Endometrial microvascular endothelial cells (primary cell): ENCODE measurements around the gene DTNB. TPM values are rescaled to one million over a fixed set of nuclear protein-coding genes. Genes with fewer than 3 reads are reported as not detected.
"Not testable (repeated sequence)": the region's sequence is repeated elsewhere in the genome, so short reads cannot be mapped to it uniquely, and the experiment has no call there.

ENCODE experiments used
- in situ Hi-C: cut with HindIII; loops from 2 replicates; pipeline ENCODE4 v1.10.0; 2017; ENCODE audit warnings: low sequenced_read_pairs, low pct_unique_long_range_greater_than_20kb; ENCODE audit errors: inconsistent ontology term
- total RNA-seq: library from RNA; depleted of rRNA; stranded (reverse); fragments of >200 nt; gene quantifications from one replicate; pipeline ENCODE4 v1.2.3, GENCODE V29; 2015; ENCODE audit errors: inconsistent ontology term

The DTNB gene
- total RNA-seq, 1 donor from 2014 or later, result 2.6 TPM

DNA sequence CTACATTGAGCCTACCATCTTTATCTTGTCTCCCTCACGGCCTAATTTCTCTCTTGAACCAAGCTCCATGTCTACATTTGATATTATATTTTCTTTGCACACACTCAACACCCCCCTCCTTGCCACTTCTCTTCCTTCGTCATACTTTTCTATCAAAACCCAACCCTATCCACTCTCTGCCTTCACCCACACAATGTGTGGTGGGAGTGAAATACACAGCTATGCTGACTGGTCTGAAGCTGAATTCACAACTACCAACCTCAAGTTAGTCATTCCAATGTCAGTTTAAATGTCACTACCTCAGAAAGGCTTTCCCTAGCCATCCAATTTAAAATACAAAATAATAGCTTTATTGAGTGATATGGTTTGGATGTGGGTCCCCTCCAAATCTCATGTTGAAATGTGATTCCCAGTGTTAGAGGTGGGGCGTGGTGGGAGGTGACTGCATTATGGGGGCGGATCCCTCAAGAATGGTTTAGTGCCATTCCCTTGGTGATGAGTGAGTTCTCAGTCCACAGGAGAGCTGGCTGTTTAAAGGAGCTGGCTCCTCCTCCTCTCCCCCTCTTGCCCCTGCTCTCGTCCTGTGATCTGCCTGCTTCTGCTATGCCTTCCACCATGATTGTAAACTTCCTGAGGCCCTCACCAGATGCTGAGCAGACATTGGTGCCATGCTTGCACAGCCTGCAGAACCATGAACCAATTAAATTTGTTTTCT lies 112.1 kb downstream of the DTNB start:
- in situ Hi-C loops, result no loop called here

DNA sequence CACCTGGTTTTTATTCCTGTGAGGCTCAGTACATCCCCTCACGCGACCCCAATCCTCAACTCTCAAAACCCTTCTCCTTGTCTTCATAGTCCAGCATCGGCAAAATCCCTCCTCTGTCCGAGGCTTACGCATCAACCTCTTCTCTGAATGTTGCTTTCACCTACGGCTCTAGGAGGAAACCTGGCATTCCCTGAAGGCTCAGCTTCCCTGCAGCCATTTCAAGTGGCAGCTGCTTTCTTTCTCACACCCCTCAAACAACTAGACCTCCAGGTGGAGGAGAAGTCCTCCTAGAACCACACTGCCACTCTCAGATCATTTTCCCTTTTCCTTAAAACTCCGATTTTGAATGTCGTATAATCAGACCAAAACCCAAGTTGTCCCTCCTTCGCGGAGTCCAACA lies 114.2 kb downstream of the DTNB start:
- in situ Hi-C loops, result no loop called here

DNA sequence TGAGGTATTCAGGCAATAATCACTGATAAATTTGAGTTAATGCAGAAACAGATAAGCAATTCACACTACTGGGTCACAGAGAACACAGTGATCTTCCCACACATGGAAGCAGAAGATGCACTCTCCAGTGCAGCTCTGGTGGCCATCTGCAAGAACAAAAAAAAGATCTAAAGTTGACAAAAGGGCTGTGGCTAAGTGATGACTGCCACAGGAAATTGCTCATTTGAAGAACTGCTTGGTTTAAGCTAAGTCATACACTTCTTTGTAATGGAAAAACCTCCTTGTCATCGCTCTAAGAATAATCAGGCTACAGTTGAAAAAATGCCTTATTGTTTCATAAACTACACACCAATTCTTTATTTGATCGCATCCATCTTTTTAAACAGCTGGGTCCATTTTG lies 115.1 kb downstream of the DTNB start:
- in situ Hi-C loops, result no loop called here

DNA sequence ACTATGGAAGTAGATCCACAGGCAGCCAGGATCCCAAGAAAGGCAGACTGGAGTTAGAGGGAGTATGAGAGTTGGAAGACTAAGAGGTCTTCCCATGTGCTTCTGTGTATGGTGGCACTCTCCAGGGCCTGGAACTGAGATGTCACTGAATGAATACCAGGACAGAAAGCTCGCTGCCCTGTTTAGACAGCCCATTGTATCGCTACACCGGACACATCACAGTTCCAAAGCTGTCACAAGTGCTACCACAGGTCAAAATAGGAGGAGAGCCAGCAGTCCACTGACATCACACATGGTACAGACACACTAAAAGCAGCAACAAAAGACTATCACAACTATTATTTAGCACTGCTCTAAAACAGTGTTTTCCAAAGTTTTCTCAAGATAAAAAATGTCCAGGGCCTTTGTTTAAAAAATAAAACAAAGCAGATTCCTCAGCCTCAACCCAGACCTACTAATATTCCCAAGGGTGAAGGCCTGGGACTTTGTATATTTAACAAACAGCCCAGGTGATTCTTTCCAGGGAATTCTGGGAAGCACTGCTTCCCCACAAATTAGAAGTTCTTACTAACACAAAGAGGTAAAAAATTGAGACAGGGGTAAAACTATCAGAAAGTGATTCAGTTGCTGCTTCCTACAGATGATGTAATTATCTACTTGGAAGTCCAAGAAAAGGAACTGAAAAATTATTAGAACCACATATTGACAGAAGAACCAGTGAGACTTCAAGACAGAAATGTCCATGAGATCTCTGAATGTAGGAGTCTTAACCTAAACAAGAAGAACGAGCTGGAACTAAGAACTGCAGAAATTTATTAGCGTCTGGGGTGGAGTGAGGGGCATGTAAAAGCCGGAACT lies 116.0 kb downstream of the DTNB start:
- in situ Hi-C loops, result no loop called here

DNA sequence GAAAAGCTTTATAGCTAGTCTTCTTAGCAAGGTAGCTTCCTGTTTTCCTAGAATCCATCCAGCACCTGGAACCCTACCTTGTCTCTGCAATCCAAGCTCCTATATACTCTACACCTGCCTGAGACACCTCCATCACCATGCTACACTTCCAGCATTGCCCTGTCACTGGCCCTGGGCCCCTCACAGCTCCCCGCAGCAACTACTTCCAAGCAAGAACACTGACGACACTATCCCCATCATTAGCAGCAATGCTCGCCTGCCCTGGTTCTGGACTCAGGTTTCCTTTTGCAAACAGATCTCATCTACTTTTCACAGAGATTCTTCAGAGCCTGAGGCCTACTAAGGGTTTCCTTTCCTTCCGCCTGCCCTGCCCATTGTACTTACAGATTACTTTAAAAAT lies 121.1 kb downstream of the DTNB start:
- in situ Hi-C loops, result no loop called here

DNA sequence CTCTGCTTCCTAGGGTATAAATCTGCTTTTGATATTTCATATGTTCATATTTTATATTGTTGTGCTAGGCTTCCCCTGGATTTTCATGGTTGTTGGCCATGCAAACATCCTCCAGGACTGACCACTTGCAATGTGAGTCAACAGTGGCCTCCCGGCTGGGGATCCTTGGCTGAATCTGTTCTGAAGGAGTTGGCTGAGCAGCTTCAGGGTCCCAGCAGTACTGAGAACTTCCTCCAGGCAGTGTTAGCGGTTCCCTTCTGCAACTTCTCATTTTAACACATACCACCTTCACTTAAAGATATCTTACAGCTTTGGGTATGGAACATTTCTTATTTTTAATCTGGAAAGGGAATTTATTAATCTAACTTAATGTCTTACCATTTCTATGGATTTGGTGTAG lies 122.1 kb downstream of the DTNB start:
- in situ Hi-C loops, result no loop called here

DNA sequence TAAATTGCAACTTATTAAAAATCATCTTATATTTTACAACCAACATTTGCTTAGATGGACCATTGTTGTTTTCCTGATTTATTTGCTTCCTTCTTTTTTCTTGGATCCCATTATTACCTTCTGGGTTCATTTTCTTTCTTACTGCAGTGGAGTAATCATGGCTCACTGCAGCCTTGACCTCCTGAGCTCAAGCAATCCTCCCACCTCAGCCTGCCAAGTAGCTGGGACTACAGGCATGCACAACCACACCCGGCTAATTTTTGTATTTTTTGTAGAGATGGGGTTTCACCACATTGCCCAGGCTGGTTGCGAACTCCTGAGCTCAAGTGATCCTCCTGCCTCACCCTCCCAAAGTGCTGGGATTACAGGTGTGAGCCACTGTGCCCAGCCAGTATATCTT lies 123.8 kb downstream of the DTNB start:
- in situ Hi-C loops, result not testable (repeated sequence)

DNA sequence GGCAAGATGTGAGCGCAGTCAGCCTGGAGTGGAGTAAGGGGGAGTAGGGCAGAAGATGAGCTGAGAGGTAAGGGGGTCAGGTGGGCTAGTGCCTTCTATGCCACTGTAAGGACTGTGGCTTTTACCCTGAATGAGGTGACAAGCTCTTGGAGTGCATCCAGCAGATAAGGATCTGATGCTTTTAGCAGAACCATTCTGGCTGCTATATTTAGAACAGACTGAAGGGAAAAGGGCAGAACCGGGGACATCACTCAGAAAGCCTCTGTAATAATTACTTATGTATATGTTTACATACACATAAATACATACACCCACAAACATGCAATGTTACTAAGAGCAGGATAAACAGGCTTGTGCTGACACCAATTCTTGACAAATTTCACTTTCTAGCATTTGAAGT lies 124.8 kb downstream of the DTNB start:
- in situ Hi-C loops, result no loop called here

DNA sequence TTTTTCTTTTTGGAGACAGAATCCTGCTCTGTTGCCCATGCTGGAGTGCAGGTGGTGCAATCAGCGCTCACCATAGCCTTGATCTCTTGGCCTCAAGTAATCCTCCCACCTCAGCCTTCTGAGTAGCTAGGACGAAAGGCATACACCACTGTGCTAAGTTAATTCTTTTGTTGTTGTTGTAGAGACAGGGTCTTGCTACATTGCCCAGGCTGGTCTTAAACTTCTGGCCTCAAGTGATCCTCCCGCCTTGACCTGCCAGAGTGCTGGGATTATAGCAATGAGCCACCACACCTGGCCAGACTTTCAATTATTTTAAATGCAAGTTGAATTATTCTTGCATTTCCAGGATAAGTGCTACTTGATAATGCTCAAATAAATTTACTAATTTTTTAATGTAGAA lies 126.5 kb downstream of the DTNB start:
- in situ Hi-C loops, result no loop called here

DNA sequence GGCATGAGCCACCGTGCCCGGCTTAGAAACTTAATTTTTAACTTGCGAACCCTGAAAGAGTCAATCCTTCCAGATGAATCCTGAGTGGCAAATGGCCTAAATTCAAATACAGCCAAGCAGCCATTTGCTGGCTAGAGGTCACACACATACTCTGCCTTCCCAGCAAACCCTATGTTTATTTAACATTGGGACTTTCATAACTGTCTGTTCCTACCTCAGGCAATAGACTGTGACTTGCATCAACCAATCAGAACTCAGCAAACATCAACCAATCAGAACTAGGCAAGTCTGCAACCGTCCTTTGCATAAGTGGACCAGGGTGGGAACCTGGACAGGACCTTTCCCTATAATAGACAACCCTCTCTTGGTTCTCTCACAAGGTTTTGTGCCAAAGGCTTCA lies 127.5 kb downstream of the DTNB start:
- in situ Hi-C loops, result no loop called here

DNA sequence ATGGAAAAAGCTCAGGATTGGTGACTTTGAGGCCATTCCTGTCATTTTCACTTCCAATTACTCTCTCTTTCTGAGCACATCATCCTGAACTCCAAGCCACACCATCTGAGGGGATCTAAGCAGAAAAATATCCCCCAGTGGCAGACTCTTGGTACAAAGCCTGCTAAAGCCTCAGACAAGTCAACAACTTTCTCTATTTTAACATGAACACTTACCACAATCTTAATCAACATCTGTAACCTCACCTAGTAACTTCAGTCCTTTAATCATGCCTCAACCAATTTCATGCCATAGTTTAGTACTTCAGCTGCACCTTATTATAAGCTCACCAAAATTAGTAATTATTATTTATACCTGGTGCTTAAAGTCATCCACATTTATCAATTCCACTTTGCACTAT lies 128.9 kb downstream of the DTNB start:
- in situ Hi-C loops, result no loop called here

DNA sequence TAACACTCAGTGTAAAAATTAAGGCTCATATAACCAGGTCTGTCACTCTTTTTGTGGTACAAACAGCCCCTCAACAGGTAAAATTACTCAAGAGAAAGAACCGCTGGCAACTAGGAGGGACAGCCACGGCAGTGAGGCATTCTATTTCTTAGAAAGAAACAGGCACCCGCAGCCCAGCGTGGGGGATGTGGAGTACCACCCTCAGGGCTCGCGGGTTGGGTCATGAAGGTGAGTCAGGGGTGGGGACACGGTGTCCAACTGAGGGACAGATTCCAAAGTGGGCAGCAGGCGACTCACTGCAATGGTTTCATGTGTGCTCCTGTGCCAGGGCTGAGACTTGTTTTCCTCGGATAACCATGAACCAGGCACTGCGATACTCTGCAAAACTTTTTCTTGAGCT lies 129.4 kb downstream of the DTNB start:
- in situ Hi-C loops, result no loop called here

DNA sequence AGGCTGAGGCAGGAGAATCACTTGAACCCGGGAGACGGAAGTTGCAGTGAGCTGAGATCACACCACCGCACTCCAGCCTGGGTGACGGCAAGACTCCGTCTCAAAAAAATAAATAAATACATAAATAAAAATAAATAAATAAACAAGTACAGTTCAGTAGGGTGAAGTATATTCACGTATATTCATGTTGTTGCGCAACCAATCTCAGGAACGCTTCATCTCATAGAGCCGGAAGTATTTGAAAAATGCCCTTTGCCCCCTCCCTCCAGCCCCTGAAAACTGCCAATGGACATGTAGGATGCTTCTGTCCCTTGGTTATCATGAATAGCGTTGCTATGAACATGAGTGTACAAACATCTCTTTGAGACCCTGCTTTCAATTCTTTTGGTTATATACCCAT lies 132.0 kb downstream of the DTNB start:
- in situ Hi-C loops, result no loop called here

DNA sequence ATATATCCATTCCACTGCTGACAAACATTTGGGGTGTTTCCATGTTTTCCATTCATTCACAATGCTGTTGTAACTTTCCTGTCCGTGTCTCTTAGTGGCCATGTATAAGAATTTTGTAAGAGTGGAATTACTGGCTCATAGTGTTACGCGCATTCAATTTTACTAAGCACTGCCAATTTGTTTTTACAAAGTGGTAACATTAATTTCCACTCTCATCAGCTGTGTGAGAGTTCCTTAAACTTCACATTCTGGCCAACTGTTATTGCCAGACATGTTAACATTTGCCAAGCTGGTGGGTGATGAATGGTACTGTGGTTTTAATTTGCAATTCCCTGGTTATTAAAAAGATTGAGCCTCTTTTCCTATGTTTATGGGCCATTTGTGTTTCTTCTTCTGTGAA lies 134.2 kb downstream of the DTNB start:
- in situ Hi-C loops, result no loop called here

DNA sequence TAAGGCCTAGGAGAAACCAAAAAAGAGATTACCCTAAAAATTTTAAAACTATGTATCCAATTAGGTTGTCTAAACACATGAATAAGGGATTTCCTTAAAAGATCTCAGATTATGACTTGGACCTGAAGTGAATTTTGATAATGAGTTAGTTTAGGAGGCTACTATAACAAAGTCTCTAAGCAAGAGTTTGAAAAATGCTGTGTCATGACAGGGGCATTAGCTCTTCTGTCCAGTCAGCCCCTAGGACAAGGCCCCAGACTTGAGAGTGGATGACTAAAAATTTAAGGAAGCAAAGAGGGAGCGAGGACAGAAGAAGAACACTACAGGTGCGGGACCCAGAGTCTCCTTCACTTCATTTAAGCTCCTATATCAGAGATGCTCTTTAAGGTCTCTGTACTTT lies 135.9 kb downstream of the DTNB start:
- in situ Hi-C loops, result no loop called here

DNA sequence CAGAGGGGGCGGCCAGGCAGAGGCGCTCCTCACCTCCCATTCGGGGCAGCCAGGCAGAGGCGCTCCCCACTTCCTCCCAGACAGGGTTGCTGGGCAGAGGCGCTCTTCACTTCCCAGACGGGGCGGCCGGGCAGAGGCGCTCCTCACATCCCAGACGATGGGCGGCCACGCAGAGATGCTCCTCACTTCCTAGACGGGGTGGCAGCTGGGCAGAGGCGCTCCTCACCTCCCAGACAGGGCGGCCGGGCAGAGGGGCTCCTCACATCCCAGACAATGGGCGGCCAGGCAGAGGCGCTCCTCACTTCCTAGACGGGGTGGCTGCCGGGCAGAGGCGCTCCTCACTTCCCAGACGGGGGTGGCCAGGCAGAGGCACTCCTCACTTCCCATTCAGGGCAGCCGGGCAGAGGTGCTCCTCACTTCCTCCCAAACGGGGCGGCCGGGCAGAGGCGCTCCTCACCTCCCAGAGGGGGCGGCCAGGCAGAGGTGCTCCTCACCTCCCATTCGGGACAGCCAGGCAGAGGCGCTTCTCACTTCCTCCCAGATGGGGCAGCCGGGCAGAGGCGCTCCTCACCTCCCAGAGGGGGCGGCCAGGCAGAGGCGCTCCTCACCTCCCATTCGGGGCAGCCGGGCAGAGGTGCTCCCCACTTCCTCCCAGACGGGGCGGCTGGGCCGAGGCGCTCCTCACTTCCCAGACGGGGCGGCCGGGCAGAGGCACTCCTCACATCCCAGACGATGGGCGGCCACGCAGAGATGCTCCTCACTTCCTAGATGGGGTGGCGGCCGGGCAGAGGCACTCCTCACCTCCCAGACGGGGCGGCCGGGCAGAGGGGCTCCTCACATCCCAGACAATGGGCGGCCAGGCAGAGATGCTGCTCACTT lies 137.7 kb downstream of the DTNB start:
- in situ Hi-C loops, result not testable (repeated sequence)

DNA sequence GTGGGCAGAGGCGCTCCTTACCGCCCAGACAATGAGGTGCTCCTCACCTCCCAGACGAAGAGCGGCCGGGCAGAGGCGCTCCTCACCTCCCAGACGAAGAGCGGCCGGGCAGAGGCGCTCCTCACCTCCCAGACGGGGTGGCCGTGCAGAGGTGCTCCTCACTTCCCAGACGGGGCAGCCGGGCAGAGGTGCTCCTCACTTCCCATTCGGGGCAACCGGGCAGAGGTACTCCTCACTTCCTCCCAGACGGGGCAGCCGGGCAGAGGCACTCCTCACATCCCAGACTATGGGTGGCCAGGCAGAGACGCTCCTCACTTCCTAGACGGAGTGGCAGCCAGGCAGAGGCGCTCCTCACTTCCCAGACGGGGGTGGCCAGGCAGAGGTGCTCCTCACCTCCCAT lies 138.4 kb downstream of the DTNB start:
- in situ Hi-C loops, result not testable (repeated sequence)

DNA sequence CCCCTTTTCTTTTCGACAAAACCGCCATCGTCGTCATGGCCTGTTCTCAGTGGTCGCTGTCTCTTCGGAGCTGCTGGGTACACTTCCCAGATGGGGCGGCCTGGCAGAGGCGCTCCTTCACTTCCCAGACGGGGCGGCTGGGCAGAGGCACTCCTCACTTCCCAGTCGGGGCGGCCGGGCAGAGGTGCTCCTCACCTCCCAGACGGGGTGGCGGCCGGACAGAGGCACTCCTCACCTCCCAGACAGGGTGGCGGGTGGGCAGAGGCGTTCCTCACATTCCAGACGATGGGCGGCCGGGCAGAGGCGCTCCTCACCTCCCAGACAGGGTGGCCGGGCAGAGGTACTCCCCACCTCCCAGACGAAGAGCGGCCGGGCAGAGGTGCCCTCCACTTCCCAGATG lies 138.9 kb downstream of the DTNB start:
- in situ Hi-C loops, result no loop called here

DNA sequence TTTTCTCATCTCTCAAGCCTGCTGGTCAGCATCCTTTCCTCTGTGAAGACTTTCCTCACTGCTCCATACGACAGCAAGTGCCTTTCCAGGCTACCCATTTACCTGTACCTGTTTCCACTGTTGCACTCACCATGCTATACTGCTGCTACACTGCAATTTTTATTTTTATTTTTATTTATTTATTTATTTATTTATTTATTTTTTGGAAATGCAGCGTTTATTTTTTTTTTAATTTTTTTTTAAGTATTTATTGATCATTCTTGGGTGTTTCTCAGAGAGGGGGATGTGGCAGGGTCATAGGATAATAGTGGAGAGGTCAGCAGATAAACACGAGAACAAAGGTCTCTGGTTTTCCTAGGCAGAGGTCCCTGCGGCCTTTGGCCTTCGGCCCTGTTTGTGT lies 139.6 kb downstream of the DTNB start:
- in situ Hi-C loops, result not testable (repeated sequence)

DNA sequence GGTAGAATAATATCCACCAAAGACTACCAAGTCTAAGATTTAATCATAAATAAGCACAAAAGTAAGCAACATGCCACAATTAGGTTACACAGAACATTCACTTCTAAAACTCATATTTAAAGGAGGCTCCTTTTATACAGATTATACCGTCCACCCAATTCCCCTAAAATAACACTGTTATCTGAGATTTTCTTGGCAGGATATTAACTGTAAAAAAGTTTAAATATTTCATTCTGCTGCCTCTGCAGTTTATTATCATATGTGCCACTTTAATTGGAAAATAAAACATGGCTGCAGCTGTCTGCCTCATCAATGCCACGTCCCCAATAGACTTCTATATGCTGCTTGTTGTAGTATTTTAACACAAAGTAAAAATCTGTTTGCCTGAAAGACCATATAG lies 140.9 kb downstream of the DTNB start:
- in situ Hi-C loops, result no loop called here
